DOHH2 (cell line): ENCODE measurements around the gene ZNF639.

Experiments
- H3F3A ChIP-seq: fragments of 200-600 bp; sonication (generic), shearing (Covaris generic); 2 replicates; pipeline ENCODE4 v1.6.0; 2016; ENCODE audit warnings: antibody characterized with exemption, mild to moderate bottlenecking; ENCODE audit not compliant: control insufficient read depth, insufficient read depth
- H3K27ac ChIP-seq: fragments of 200-600 bp; sonication (generic); 2 replicates; pipeline ENCODE4 v1.5.1; 2014; ENCODE audit warnings: low read depth, mild to moderate bottlenecking, low read length, moderate library complexity
- H3K27me3 ChIP-seq: fragments of 200-600 bp; sonication (generic); 2 replicates; pipeline ENCODE4 v1.6.1; 2014; ENCODE audit warnings: mild to moderate bottlenecking, low read length, mixed read lengths; ENCODE audit not compliant: control insufficient read depth
- H3K36me3 ChIP-seq: fragments of 200-600 bp; sonication (generic); 2 replicates; pipeline ENCODE4 v1.6.1; 2014; ENCODE audit warnings: mild to moderate bottlenecking, low read length, moderate library complexity, mixed read lengths; ENCODE audit not compliant: control insufficient read depth
- H3K4me1 ChIP-seq: fragments of 200-600 bp; sonication (generic); 2 replicates; pipeline ENCODE4 v1.6.1; 2014; ENCODE audit warnings: mild to moderate bottlenecking, low read length, mixed read lengths; ENCODE audit not compliant: control insufficient read depth
- H3K4me2 ChIP-seq: fragments of 200-600 bp; sonication (generic); 2 replicates; pipeline ENCODE4 v1.6.0; 2014; ENCODE audit warnings: mild to moderate bottlenecking, low read length, moderate library complexity
- H3K4me3 ChIP-seq: fragments of 200-600 bp; sonication (generic); 2 replicates; pipeline ENCODE4 v1.5.1; 2014; ENCODE audit warnings: mild to moderate bottlenecking, low read length, mixed read lengths
- H3K79me2 ChIP-seq: fragments of 200-600 bp; sonication (generic); 2 replicates; pipeline ENCODE4 v1.6.1; 2014; ENCODE audit warnings: mild to moderate bottlenecking, low read length, mixed read lengths; ENCODE audit not compliant: control insufficient read depth
- H3K9me2 ChIP-seq: fragments of 200-600 bp; sonication (generic); replicated peaks from 2 replicates; pipeline ENCODE4 v1.6.1; 2014; ENCODE audit warnings: mild to moderate bottlenecking, low read length, mixed read lengths; ENCODE audit not compliant: control insufficient read depth
- H3K9me3 ChIP-seq: fragments of 200-600 bp; sonication (generic); 2 replicates; pipeline ENCODE4 v1.6.1; 2014; ENCODE audit warnings: antibody characterized with exemption, low read length, mixed read lengths; ENCODE audit not compliant: control insufficient read depth, insufficient read depth
- H4K20me1 ChIP-seq: fragments of 200-600 bp; sonication (generic); 2 replicates; pipeline ENCODE4 v1.6.0; 2014; ENCODE audit warnings: low read depth, mild to moderate bottlenecking, antibody characterized with exemption, low read length, moderate library complexity; ENCODE audit not compliant: control insufficient read depth, insufficient read depth
- CTCF ChIP-seq: fragments of 200-600 bp; sonication (generic); IDR thresholded peaks from one replicate; pipeline ENCODE4 v1.5.1; 2014; ENCODE audit warnings: antibody characterized with exemption, mild to moderate bottlenecking, low read depth, low read length; ENCODE audit not compliant: poor library complexity, severe bottlenecking
- EZH2phosphoT487 ChIP-seq: fragments of 200-600 bp; sonication (generic); IDR thresholded peaks from 2 replicates; pipeline ENCODE4 v1.6.1; 2017; ENCODE audit warnings: borderline replicate concordance, mild to moderate bottlenecking, antibody characterized with exemption, low read length, moderate library complexity, mixed read lengths

The ZNF639 gene

GRCh38 chr3:179299316-179299715 lies 23.5 kb upstream of the ZNF639 start:
- Histone ChIP-seq H3K4me3 (no peak overlapping the region), H3K4me2 (no peak overlapping the region), H3K36me3 (no peaks in the 10 kb centered on the region), H3F3A (no peaks in the 10 kb centered on the region), H3K9me2 (no peaks in the 10 kb centered on the region; the same call in 1 of the 2 replicates), H3K79me2 (no peaks in the 10 kb centered on the region), H4K20me1 (no peaks in the 10 kb centered on the region), H3K27ac (no peak overlapping the region), H3K4me1 (no peaks in the 10 kb centered on the region), H3K27me3 (no peaks in the 10 kb centered on the region), H3K9me3 (no peaks in the 10 kb centered on the region)
- TF ChIP-seq CTCF (no peak), EZH2phosphoT487 (no peak)

- no peak overlapping the region for H3K27ac ChIP-seq
Observed at GRCh38 chr3:179299999-179300613, 22.7 kb upstream of the ZNF639 start.

GRCh38 chr3:179301645-179302044 lies 21.2 kb upstream of the ZNF639 start:
- no peak overlapping the region for H3K27ac ChIP-seq

More at GRCh38 chr3:179299999-179300613, 22.7 kb upstream of the ZNF639 start:
- Histone ChIP-seq H3K79me2 (no peaks in the 10 kb centered on the region), H3K9me3 (no peaks in the 10 kb centered on the region), H3K4me1 (no peaks in the 10 kb centered on the region), H3K4me3 (no peak overlapping the region), H3K4me2 (no peak overlapping the region), H4K20me1 (no peaks in the 10 kb centered on the region), H3F3A (no peaks in the 10 kb centered on the region), H3K27me3 (no peaks in the 10 kb centered on the region), H3K36me3 (no peaks in the 10 kb centered on the region), H3K9me2 (no peaks in the 10 kb centered on the region; the same call in 1 of the 2 replicates)
- TF ChIP-seq EZH2phosphoT487 (no peak), CTCF (no peak)

More at GRCh38 chr3:179301645-179302044, 21.2 kb upstream of the ZNF639 start:
- Histone ChIP-seq H3K9me3 (no peaks in the 10 kb centered on the region), H3K79me2 (no peaks in the 10 kb centered on the region), H3K36me3 (no peaks in the 10 kb centered on the region), H3K4me3 (no peak overlapping the region), H3K27me3 (no peaks in the 10 kb centered on the region), H3K9me2 (no peaks in the 10 kb centered on the region), H4K20me1 (no peaks in the 10 kb centered on the region), H3K4me2 (no peak overlapping the region), H3K4me1 (no peaks in the 10 kb centered on the region), H3F3A (no peaks in the 10 kb centered on the region)
- no peak for TF ChIP-seq CTCF
- no peak for TF ChIP-seq EZH2phosphoT487
